Suprapubic skin (tissue), 3 donors: ENCODE results near the gene CDC42EP4.

ENCODE experiments used
- CTCF ChIP-seq, 2 donors: fragments of 200-600 bp in 1 of 2; fragments of 450-650 bp in 1 of 2; sonication (generic) in 1 of 2; IDR thresholded peaks; one replicate each; pipeline ENCODE4 v1.5.1; 2016 to 2019; ENCODE audit warnings: antibody characterized with exemption in 2 of 2, mild to moderate bottlenecking in 1 of 2, moderate library complexity in 1 of 2
- EP300 ChIP-seq: sonication (generic); formaldehyde crosslinking; IDR thresholded peaks from one replicate; pipeline ENCODE4 v1.6.1; 2017; ENCODE audit warnings: antibody characterized with exemption
- POLR2A ChIP-seq, 2 donors: fragments of 450-650 bp; IDR thresholded peaks; one replicate each; pipeline ENCODE4 v1.6.1; 2017; ENCODE audit warnings: antibody characterized with exemption in 2 of 2, mild to moderate bottlenecking in 2 of 2, moderate library complexity in 2 of 2

- peak in 1 of 2 donors; percentile 38 for TF ChIP-seq CTCF (IDR thresholded peaks at IDR 0.05)
- no peak for TF ChIP-seq EP300
- no peak for TF ChIP-seq POLR2A (IDR thresholded peaks at IDR 0.05)
These were observed 28.3 kb upstream of the CDC42EP4 start for GRCh38 chr17:73340093-73340596.
